Cardiac fibroblast (primary cell): ENCODE measurements around the gene RHOG.

Source experiments
- DNase-seq, 2 donors: peaks; one replicate each; pipeline versions ENCODE4 v3.0.0 to v3.0.0-alpha.2; 2010; ENCODE audit warnings: low read depth in 2 of 2
- H3K4me3 ChIP-seq, 2 donors: replicated peaks in 1 of 2; 1 replicate in 1 of 2; 2 replicates in 1 of 2; pipeline ENCODE4 v1.5.1; 2011; ENCODE audit warnings: low read depth in 2 of 2, low read length in 2 of 2, mild to moderate bottlenecking in 2 of 2, moderate library complexity in 1 of 2
- TF ChIP-seq, protein P1 (sequence below): IDR thresholded peaks from one replicate; pipeline ENCODE4 v1.5.1; 2011; ENCODE audit warnings: low read depth, mild to moderate bottlenecking, low read length, inconsistent platforms

RHOG gene

DNA sequence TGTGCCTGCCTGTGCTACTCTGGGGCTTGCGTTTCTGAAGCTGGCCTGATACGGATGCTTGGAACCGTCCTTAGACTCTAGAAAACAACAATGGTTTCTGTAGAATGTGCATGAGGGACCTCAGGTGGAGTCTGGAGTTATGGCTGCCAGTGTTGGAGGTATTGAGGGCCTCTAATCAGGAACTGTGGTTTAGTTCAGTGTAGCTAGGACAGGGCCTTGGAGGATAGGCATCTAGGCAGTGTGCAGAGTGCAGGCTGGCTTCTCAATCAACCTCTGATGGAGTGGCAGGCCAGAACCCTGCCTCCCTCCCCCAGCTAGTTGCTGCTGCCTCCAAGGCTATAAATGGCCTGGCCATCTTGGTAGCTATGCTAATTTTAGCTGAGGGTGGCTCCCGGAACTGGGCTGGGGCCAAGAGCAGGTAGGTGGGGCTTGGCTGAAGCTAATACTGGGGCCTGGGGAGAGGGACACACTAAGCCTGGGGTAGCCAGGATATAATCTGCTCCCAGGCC is 18.7 kb upstream of the RHOG start:
- H3K4me3 ChIP-seq: no peak overlapping the region
- TF ChIP-seq, protein P1, sequence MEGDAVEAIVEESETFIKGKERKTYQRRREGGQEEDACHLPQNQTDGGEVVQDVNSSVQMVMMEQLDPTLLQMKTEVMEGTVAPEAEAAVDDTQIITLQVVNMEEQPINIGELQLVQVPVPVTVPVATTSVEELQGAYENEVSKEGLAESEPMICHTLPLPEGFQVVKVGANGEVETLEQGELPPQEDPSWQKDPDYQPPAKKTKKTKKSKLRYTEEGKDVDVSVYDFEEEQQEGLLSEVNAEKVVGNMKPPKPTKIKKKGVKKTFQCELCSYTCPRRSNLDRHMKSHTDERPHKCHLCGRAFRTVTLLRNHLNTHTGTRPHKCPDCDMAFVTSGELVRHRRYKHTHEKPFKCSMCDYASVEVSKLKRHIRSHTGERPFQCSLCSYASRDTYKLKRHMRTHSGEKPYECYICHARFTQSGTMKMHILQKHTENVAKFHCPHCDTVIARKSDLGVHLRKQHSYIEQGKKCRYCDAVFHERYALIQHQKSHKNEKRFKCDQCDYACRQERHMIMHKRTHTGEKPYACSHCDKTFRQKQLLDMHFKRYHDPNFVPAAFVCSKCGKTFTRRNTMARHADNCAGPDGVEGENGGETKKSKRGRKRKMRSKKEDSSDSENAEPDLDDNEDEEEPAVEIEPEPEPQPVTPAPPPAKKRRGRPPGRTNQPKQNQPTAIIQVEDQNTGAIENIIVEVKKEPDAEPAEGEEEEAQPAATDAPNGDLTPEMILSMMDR: no peak
- DNase-seq: no peak

DNA sequence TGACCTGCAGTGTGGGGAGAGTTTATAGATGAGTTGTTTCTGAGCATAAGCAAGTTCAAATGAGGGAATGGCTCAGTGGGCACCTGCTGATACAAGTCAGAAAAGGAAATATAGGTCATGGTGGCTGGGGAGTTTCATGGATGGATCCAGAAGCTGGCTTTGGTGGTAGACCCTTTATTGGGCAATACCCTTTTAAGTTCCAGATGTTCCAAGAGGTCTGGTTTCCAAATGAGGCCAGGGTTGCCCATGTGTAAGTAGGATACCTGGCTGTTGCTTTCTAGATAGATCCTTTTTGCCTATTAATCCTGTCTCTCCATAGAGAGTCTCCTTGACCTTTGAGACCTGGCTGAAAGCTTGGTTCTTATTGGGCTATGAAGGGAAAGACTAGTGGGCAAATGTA is 16.9 kb upstream of the RHOG start:
- TF ChIP-seq, protein P1: no peak
- DNase-seq: no peak
- H3K4me3 ChIP-seq: no peak overlapping the region

DNA sequence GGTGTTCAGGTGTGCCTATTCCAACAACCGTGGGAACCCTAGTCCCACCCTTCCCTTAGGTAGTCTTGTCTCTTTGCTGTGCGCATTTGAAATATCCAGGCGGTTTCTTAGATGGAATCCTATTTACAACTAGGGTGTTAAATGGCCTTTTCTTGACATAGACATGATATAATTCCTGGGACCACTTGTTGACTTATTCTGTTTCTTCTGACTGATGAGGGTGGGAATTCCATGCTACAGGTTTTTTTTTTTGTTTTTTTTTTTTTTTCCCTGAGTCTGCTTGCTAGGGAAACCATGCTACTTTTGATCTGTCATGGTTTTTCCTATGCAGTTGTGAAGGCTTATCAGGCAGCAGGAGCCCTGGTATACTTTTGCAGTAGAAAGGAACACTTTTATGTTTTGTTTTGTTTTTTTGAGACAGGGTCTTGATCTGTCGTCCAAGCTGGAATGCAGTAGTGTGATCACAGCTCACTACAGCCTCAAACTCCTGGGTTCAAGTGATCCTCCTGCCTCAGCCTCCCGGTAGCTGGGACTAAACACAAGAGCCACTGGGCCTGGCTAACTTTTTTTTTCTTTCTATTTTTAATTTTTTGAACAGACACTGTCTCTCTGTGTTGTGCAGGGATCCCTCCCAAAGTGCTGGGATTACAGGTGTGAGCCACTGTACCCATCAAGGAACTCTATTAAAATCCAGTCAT is 16.2 kb upstream of the RHOG start:
- TF ChIP-seq, protein P1: no peak
- DNase-seq: no peak
- peak overlapping the region in 1 of 2 donors; percentile 70 for H3K4me3 ChIP-seq

DNA sequence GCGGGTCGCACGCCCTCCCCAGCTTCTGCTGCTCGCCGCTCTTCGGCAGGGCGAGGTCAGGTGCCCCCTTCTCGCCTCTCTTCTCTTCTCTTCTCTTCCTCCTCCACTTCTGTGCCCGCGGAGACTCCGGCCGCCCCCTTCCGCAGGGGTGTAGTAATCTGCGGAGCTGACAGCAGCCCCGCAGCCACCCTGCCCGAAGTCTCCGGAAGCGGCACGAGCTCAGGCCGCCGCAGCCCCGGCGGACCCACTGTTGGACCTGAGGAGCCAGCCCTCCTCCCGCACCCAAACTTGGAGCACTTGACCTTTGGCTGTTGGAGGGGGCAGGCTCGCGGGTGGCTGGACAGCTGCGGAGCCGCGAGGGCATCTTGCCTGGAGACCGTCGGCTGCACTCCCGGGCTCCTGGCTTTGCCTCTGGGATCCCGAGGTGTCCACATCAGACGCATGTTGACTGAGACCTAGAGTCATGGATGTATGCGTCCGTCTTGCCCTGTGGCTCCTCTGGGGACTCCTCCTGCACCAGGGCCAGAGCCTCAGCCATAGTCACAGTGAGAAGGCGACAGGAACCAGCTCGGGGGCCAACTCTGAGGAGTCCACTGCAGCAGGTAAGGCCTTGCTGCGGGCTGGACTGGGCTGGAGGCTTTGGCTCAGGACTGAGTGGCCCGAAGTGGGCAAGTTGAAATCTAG is 15.2 kb upstream of the RHOG start:
- DNase-seq: peak in 1 of 2 donors; percentile 28
- peak overlapping the region; percentile 70 to 80 for H3K4me3 ChIP-seq
- TF ChIP-seq, protein P1: no peak

DNA sequence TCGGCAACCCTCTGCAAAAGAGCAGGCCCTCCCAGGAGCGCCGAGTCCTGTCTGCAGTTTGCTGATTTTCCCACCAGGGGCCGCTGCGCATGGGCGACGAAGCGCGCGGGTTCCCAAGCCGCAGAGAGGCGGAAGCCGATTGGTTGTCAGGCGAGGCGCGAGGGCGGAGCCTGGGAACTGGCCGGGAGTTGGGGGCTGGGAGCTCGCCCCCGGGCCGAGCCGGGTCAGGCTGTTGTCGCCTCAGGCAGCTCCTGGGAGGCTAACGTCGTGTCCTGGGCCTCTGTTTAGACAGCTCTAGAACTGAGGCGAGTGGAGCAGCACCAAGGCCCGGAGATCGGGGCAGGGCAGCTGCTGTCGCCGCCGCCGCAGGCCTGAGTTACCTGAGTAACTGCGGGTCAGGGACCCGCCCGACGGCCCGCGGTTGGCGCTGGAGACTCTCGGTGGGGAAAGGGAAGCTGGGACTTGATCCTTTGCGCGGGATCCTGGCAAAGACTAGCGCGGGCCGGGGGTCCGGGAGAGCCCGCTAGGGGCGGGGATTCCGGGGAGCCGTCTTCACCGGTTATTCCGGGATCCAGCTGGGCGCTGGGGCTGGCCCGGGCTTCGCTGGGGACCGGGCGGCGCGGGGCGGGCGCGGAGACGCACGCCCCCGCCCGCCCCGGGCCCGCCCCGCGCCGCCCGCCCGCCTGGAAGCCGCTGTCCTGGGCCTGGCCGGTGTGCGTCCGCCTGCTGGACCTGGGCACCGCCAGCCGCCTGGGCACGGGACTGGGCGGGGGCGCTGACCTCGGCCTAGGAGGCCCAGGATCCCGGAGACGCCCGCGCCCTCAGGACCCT is 14.4 kb upstream of the RHOG start, which contains the start of gene STIM1:
STIM1 (plus strand) TSS at position 688 of the 831 bp plus-strand sequence. CDS start 607 bp downstream, outside the sequence.
- TF ChIP-seq, protein P1: peak; percentile 94
- H3K4me3 ChIP-seq: peak within 1 kb of the TSS; percentile 80 to 87
- peak; percentile 95 to 96 for DNase-seq

DNA sequence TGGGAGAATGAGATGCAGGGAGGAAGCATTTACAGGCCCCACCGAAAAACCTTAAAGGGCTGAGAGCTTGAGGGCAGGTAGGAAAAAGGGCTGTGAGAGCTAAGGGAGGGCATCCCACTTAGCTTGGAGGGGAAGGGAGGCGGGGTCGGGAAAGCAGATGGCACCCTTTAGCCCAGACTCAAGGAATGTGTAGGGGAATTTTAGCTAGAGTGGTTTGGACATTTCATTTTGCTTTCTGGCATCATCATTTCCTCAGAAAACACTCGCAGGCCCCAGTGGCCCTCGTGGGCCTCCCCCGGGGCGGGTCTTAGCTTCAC is 13.9 kb upstream of the RHOG start:
- TF ChIP-seq, protein P1: no peak
- H3K4me3 ChIP-seq: no peak overlapping the region
- no peak for DNase-seq
